Ishikawa (cell line): ENCODE data around the gene PACS1.
A peak's percentile ranks its signal among the peaks of the same experiment; 100 is the strongest.

ENCODE experiments used
- CEBPB ChIP-seq: IDR thresholded peaks from 2 replicates; pipeline ENCODE4 v1.6.1; 2012
- CREB1 ChIP-seq: IDR thresholded peaks from 2 replicates; pipeline ENCODE4 v1.6.1; 2012; ENCODE audit warnings: low read depth
- EGR1 ChIP-seq: IDR thresholded peaks from 2 replicates; pipeline ENCODE4 v1.6.1; 2012
- EP300 ChIP-seq: IDR thresholded peaks from 2 replicates; pipeline ENCODE4 v1.6.1; 2012; ENCODE audit warnings: borderline replicate concordance
- FOXM1 ChIP-seq: IDR thresholded peaks from 2 replicates; pipeline ENCODE4 v1.6.1; 2012; ENCODE audit warnings: low read depth, borderline replicate concordance
- NFIC ChIP-seq: IDR thresholded peaks from 2 replicates; pipeline ENCODE4 v1.6.1; 2012
- RAD21 ChIP-seq: IDR thresholded peaks from 2 replicates; pipeline ENCODE4 v1.6.1; 2012; ENCODE audit warnings: low read depth
- REST ChIP-seq: IDR thresholded peaks from 2 replicates; pipeline ENCODE4 v1.6.1; 2012; ENCODE audit warnings: low read depth, mild to moderate bottlenecking
- TAF1 ChIP-seq: IDR thresholded peaks from 2 replicates; pipeline ENCODE4 v1.6.1; 2012; ENCODE audit warnings: low read depth, mild to moderate bottlenecking
- TCF12 ChIP-seq: IDR thresholded peaks from 2 replicates; pipeline ENCODE4 v1.6.1; 2012; ENCODE audit warnings: low read depth
- TEAD4 ChIP-seq: IDR thresholded peaks from 2 replicates; pipeline ENCODE4 v1.6.1; 2012
- USF1 ChIP-seq: IDR thresholded peaks from 2 replicates; pipeline ENCODE4 v1.6.1; 2012
- YY1 ChIP-seq: IDR thresholded peaks from 2 replicates; pipeline ENCODE4 v1.6.1; 2012; ENCODE audit warnings: low read depth
- ZBTB7A ChIP-seq: IDR thresholded peaks from 2 replicates; pipeline ENCODE4 v1.6.1; 2012; ENCODE audit warnings: low read depth
- TF ChIP-seq, protein P1 (sequence below): IDR thresholded peaks from 2 replicates; pipeline ENCODE4 v1.6.1; 2012

The PACS1 gene

DNA sequence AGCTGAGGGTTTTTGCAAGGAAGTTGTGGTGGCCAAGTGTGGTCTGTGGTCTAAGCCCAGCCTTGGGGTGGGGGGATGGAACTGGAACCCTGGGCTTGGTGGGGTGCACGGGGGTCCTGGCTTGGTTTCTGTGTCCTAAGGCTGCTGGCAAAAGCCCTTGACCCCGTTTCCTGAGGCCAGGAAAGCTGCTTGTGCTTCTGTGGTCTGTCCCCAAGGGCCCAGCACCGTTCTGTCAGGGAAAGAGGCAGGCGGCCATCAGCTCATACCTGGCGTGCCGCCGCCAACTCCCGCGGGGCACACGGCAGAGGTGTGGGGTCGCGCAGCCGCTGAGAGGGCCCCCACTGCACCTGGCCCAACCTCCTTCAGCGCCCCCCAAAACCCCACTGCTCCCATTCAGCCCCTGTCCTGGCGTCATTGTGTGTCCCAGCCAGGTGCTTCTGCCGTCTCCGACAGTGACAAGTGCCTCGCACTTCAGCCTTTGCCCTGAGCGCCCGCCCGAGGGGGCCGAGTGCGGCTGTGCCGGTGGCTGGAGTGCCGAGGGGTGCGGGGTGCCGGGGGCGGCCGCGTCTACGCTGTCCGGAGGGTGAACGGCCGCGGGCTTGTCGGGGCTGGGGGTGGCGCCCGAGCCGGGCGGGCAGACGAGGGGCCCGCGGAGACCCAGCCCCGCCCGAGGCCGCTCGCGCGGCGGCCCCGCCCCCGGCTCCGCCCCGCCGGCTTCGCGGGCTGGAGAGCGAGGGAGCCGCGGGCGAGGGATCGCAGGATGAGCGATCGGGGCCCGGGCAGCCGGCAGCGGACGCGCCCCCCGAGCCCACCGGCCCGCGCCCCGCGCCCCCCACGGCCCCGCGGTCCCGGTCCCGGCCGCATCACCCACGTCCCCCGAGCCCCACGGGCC, 207.6 kb downstream of the PACS1 start, which contains the start of gene CNIH2:
Gene CNIH2 (plus strand): TSS at position 705 of the 892 bp plus-strand sequence. CDS start 282 bp downstream, outside the sequence.
- 0 out of 2 replicates have a peak, but pooled peaks have one; percentile 33 for TF ChIP-seq ZBTB7A
- no peak for TF ChIP-seq USF1
- TF ChIP-seq REST, result no peak
- no peak for TF ChIP-seq TCF12
- TF ChIP-seq CEBPB, result no peak
- no peak for TF ChIP-seq EGR1
- TF ChIP-seq NFIC, result no peak

GRCh38 chr11:66278363-66279091, 208.5 kb downstream of the PACS1 start:
- peak; percentile 8; the same call in 1 of the 2 replicates for TF ChIP-seq EGR1
- TF ChIP-seq TAF1, result no peak
- no peak for TF ChIP-seq REST

DNA sequence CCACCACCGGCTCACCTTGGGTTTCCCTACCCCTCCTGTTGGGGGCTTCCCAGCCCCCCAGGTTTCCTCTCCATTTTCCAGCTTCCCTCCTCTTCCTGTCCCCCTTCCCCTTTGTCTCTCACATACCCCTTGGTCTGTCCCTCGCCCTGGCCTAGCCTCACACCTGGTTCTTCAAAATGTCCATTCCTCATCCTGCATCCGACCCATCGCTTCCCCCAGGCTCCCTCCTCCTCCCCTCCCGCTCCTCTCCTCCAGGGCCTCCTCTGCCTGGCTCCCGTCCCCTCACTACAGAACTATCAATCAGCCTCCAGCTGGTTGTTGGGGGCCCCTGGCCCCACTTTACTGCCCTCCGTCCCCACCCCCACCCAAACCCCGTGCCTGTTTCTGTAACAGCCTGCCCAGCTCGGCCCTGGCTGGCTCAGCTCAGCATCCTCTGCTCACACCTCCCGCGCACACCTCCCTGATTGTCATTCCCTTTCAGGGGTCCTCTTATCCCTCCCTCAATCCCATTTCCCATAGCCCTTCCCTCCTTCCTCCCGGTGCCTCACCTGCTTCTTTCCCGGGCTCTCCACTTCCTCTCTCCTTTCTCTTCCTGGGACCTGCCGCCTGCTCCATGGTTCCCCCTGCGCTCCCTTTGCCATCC, 209.1 kb downstream of the PACS1 start:
- TF ChIP-seq TCF12 (no peak), EP300 (no peak), USF1 (no peak), RAD21 (no peak)

GRCh38 chr11:66280428-66280827, 210.4 kb downstream of the PACS1 start:
- no peak for TF ChIP-seq TAF1
- no peak for TF ChIP-seq EGR1
- TF ChIP-seq, protein P1, sequence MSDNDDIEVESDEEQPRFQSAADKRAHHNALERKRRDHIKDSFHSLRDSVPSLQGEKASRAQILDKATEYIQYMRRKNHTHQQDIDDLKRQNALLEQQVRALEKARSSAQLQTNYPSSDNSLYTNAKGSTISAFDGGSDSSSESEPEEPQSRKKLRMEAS, result no peak
- TF ChIP-seq FOXM1, result no peak
- TF ChIP-seq ZBTB7A, result no peak
- no peak for TF ChIP-seq NFIC
- no peak for TF ChIP-seq CREB1
- no peak for TF ChIP-seq EP300
- no peak for TF ChIP-seq CEBPB

DNA sequence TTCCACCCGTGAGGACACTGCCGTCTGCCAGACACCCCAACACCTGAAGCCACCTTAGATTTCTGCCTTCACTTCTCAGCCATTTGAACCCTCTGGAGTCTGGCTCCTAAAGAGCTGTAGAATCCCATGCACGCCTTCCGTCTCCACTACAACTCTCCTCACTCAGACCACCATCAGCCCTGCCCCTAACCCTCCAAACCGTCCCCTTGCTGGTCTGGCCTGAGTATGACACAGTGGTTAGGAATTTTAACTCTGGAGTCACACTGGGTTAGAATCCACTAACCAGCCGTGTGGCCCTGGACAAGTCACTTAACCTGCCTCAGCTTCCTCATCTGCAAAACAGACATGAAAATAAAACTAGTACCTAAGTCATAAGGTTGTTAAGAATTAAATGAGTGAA, 210.9 kb downstream of the PACS1 start:
- no peak for TF ChIP-seq CEBPB
- no peak for TF ChIP-seq NFIC
- TF ChIP-seq TAF1, result no peak
- TF ChIP-seq, protein P1, result no peak
- TF ChIP-seq FOXM1, result no peak
- TF ChIP-seq REST, result no peak
- TF ChIP-seq CREB1, result no peak
- TF ChIP-seq EGR1, result no peak
- TF ChIP-seq ZBTB7A, result no peak
- no peak for TF ChIP-seq YY1
- TF ChIP-seq USF1, result no peak
- TF ChIP-seq RAD21, result no peak
- no peak for TF ChIP-seq TCF12
- no peak for TF ChIP-seq EP300
- TF ChIP-seq TEAD4, result no peak
